Epithelial cell of esophagus (primary cell): Measurements from ENCODE around the gene RANBP9.
A peak's percentile ranks its signal among the peaks of the same experiment; 100 is the strongest.

Source experiments
- DNase-seq: peaks from one replicate; pipeline ENCODE4 v3.0.0; 2010; ENCODE audit warnings: low read depth
- H3K4me3 ChIP-seq: 2 replicates; pipeline ENCODE4 v1.5.1; 2011; ENCODE audit warnings: mild to moderate bottlenecking, low read length, control low read depth
- CTCF ChIP-seq: IDR thresholded peaks from 2 replicates; pipeline ENCODE4 v1.5.1; 2011; ENCODE audit warnings: low read depth, mild to moderate bottlenecking, low read length, control low read depth, inconsistent platforms; ENCODE audit not compliant: insufficient read depth; ENCODE audit errors: missing control alignments

RANBP9 gene

GRCh38 chr6:13629459-13630116 is 82.0 kb downstream of the RANBP9 start:
- DNase-seq, result no peak
- H3K4me3 ChIP-seq, result no peak overlapping the region
- no peak for TF ChIP-seq CTCF

GRCh38 chr6:13624871-13625288 is 86.8 kb downstream of the RANBP9 start:
- H3K4me3 ChIP-seq, result no peak overlapping the region
- TF ChIP-seq CTCF, result peak; percentile 67
- peak; percentile 56 for DNase-seq

DNA sequence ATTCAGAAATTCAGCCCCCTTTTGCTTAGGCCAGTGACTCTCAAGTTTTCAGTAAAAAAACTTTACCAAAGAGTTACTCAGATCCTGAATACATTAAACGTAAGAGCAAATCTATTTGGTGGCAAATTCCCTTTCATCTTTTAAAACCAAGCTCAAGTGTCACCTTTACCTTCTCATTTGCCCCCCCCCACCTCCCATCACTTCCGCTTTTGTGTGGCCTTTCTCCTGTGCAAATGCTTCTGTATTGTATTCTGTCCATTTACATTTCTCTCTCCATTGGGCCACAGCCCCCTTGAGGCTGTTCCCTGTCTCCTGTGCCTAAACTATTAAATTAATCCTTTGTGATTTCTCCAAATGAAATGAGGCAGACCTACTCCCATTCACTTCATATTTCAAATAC is 94.6 kb downstream of the RANBP9 start:
- H3K4me3 ChIP-seq, result no peak overlapping the region
- DNase-seq, result no peak
- TF ChIP-seq CTCF, result no peak

GRCh38 chr6:13615792-13616120 is 95.9 kb downstream of the RANBP9 start:
- TF ChIP-seq CTCF, result no peak
- peak overlapping the region; percentile 90 for H3K4me3 ChIP-seq
- DNase-seq, result peak; percentile 46

- DNase-seq, result peak; percentile 98
- TF ChIP-seq CTCF, result peak; percentile 87
- peak within 1 kb of the TSS; percentile 90 for H3K4me3 ChIP-seq
These were observed 96.5 kb downstream of the RANBP9 start, which contains the start of gene NOL7 for GRCh38 chr6:13614926-13615791. TSS of gene NOL7 (plus strand) at chr6:13615335. CDS start at chr6:13615359, 24 bp downstream.

DNA sequence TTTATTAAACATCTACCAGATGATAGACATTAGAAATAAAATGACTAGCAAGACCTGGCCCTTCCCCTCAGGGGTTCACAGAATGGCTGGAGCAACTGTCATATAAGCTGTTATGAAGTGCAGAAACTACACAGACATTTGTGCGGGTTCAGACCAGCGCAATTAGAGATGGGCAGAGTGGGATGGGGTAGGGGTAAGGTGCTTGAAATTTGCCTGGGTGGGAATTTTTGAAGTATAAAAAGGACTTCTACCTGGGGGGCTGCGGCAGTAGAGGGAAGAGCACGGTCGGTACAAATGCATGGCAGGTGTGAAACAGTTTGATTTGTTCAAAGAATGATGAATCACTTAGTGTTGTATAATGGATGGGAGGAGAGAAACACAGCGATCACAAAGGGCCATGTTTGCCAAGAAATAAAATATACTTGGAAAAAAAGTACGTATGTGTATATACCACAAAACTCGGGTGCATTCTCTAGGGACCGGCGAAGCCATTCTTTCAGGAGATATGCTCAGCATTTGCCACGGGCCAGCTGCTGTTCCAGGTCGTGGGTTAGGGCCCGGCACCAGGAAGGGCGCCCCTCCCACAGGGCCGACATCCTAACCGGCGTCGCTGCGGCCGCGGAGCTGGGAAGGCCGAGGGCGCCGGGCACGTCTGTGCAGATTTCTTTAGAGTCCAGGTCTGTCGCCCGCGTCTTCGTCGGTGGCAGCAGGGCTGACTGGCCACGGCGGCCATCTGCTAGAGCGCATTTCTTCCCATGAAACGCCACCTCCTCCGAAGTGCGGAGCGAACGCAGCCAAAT is 97.3 kb downstream of the RANBP9 start:
- H3K4me3 ChIP-seq, result peak overlapping the region; percentile 90
- TF ChIP-seq CTCF, result no peak
- DNase-seq, result peak; percentile 57
